ENCODE measurements around the gene GALNT2. TPM values are rescaled to one million over a fixed set of nuclear protein-coding genes. Genes with fewer than 3 reads are reported as not detected.

GALNT2 gene
- total RNA-seq, 2 donors from 2014 or later = 56.8 to 63.2 TPM

DNA sequence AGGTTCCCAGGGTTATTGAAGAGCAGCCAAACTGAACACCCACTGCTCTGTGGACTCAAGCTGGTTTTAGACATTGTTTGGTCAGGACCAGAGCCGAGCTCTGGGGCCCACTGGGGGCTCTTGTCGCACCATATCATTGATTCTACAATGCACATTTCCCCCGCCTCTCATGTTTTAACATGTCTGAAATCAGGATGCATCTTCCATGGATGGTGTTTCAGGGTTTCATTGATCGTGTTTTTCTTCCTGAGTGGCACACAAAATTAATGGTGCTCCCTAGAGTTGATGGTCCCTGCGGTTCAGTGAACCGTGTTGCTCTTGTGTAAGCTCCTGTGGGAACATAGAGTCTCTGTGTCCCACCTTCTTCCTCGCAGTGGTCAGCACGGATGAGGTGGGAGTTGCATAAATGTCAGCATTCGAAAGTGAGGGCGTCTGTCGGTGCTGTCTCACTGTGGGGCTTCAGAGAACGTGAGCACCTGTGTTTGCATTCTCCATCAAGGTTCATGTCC is 38.3 kb downstream of the GALNT2 start:
- intact Hi-C loops (cut with DNase I, micrococcal nuclease) = no loop called here
- DNase-seq (no peak), ATAC-seq (no peak)

GRCh38 chr1:230105754-230106625 is 39.0 kb downstream of the GALNT2 start:
- intact Hi-C loops (cut with DNase I, micrococcal nuclease) = no loop called here
- no peak for DNase-seq

GRCh38 chr1:230107941-230108340 is 40.9 kb downstream of the GALNT2 start:
- ATAC-seq = no peak
- no peak for DNase-seq
- intact Hi-C loops (cut with DNase I, micrococcal nuclease) = no loop called here

More at GRCh38 chr1:230105754-230106625, 39.0 kb downstream of the GALNT2 start:
- peak; percentile 74 for ATAC-seq

GRCh38 chr1:230108580-230108979 is 41.5 kb downstream of the GALNT2 start:
- DNase-seq (no peak), ATAC-seq (no peak)
- intact Hi-C loops (cut with DNase I, micrococcal nuclease) = no loop called here

DNA sequence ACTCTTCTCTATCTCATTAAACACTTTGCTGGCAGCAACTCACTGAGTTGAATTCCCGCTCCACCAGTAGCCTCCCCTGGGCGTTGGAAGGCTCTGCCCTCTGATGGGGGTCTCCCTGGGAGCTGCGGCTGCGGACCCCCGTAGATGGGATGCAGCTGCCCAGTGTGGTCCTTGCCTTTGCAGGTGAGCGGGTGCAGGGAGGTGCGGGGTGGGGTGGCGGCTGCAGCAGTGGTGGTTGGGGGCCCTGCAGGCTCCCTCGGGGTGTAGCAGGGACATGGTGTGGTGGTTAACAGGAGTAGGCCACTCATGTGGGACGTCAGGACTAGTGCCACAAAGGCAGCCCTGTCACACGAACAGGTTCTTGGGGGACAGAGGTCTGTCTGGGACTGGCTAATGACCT is 42.0 kb downstream of the GALNT2 start:
- ATAC-seq = no peak
- intact Hi-C loops (cut with DNase I, micrococcal nuclease) = no loop called here
- DNase-seq = no peak

DNA sequence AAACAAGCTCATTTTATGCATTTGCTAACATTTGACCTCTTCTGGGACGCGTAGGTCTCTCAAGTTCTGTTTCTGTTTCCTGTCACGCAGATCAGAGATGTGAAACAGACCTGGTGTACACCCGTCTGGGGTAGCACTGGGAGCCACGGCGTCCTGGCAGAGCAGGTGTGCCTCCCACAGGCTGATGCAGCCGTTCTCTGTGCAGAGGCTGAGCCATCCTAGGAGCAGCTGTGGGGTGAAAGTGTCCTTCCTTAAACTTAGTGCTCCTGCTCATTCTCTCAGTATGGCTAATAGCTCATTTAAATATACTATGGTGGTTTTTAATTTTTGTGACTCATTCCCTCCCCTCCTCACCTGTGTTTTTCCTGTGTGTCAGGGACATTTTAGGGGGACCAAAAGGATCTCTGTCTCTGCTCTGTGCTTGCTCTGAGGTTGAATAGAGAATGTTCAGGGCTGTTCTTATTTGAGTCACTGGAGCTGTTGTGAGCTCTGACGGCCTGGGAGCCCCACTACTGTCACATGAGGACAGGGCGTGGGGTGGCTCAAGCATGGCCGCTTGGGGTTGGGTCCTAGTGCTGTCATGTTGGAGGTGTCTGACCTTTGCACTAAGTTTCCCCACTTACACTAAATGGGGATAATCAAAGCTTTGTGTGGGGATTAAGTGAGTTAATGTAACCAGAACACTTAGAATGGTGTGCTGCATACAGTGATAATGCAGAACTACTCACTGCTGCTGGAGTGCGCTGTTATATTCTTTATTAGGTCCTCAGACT is 43.0 kb downstream of the GALNT2 start:
- ATAC-seq (peak; percentile 26), DNase-seq (peak; percentile 45 to 66)
- intact Hi-C loops (cut with DNase I, micrococcal nuclease) = no loop called here

- ATAC-seq = no peak
- DNase-seq = no peak
- intact Hi-C loops (cut with DNase I, micrococcal nuclease) = no loop called here
These were observed 43.9 kb downstream of the GALNT2 start for GRCh38 chr1:230110971-230111370.

DNA sequence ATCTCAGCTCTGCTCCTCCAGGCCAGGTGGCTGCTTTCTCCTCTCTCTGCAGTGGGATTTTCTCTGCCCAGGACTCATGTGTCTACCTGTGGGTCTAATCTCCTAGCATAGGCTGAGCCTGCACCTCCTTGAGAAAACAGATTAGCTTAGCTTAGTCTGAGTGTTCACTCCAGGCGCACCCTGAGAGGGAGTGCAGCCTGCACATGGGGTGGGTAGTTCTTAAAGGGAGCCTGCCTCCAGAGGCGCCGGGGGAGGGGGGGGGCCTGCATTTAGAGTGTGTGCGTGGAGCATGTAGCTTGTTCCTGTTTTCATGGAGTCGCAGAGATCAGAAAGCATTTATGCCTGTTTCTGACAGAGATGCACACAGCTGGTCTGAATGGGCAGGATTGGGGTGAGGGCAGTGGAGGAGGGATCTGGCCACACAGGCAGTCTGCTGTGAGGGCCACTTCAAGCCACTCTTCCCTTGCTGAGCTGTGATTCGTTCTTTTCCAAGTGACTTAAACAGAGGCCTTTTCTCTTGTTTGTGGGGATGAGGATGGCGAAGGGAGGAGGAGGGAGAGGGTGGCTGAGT is 45.2 kb downstream of the GALNT2 start:
- DNase-seq (no peak), ATAC-seq (peak; percentile 36)
- intact Hi-C loops (cut with DNase I, micrococcal nuclease) = no loop called here

GRCh38 chr1:230112782-230113181 is 45.7 kb downstream of the GALNT2 start:
- DNase-seq (no peak), ATAC-seq (peak; percentile 18)
- intact Hi-C loops (cut with DNase I, micrococcal nuclease) = no loop called here

DNA sequence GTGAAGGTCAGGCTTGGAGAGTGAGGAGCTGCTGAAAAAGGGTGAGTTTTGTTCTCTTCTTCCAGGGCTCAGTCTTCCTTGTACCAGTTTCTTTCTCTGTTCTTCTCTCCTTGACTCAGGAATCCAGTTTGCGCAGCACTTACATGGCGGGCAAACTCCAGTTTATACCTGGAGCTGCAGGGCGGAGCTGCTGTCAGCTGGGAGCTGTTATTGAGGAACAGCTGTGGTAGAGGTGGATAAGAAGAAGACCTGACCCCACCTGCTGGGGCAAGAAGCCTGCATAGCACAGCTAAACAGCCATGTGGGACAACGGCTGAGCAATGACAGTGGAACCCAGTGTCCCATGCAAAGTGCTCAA is 46.2 kb downstream of the GALNT2 start:
- ATAC-seq (peak; percentile 79), DNase-seq (no peak)
- intact Hi-C loops (cut with DNase I, micrococcal nuclease) = no loop called here

GRCh38 chr1:230113593-230114236 is 46.7 kb downstream of the GALNT2 start:
- ATAC-seq (no peak), DNase-seq (no peak)
- intact Hi-C loops (cut with DNase I, micrococcal nuclease) = no loop called here

DNA sequence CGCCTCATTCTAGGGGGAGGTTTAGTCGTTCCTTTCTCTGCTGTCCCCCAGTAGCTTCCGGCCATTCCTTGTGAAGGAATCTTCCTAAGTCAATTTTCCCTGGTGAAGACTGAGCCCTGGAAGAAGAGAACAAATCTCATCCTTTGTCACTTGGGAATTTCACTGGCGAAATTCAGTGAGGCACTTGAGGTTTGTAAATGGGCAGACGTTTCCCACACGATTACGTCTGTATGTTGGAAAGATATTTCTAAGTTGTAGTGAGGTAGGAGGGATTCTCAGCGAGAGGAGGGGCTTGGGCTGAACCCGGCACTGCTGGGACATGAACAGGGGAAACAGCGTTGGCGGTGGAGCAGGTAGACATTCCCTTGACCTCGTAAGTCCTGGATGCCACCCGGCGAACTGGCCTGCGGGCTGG is 47.2 kb downstream of the GALNT2 start:
- ATAC-seq (no peak), DNase-seq (no peak)
- intact Hi-C loops (cut with DNase I, micrococcal nuclease) = no loop called here

GRCh38 chr1:230117694-230118093 is 50.7 kb downstream of the GALNT2 start:
- intact Hi-C loops (cut with DNase I, micrococcal nuclease) = no loop called here
- ATAC-seq (no peak), DNase-seq (no peak)

DNA sequence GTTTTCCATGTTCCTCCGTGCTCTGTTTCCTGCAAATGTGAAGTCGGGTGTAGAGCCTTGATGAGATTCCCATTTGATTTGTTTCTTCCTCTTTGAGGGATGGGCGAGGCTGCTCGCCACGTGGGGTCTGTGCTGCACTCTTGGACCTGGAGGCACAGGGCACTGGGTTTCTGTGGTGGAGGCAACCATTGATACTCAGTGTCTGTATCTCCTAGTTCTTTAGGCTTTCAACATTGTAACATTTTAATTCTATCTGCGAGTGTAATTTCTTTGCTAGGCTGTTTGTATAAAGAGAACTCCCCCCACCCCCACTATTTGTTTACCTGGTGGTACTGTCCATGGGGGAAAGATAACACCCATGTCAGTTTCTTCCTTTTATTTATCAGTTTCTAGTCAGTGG is 52.3 kb downstream of the GALNT2 start:
- DNase-seq (no peak), ATAC-seq (no peak)
- intact Hi-C loops (cut with DNase I, micrococcal nuclease) = no loop called here

GRCh38 chr1:230120289-230120920 is 53.4 kb downstream of the GALNT2 start:
- intact Hi-C loops (cut with DNase I, micrococcal nuclease) = no loop called here
- ATAC-seq (no peak), DNase-seq (no peak)

GRCh38 chr1:230120921-230121381 is 53.9 kb downstream of the GALNT2 start:
- intact Hi-C loops (cut with DNase I, micrococcal nuclease) = no loop called here
- DNase-seq (peak in 1 of 2 donors; percentile 72), ATAC-seq (peak; percentile 76)

GRCh38 chr1:230121950-230122349 is 54.9 kb downstream of the GALNT2 start:
- DNase-seq = no peak
- intact Hi-C loops (cut with DNase I, micrococcal nuclease) = no loop called here
- peak; percentile 83 for ATAC-seq

DNA sequence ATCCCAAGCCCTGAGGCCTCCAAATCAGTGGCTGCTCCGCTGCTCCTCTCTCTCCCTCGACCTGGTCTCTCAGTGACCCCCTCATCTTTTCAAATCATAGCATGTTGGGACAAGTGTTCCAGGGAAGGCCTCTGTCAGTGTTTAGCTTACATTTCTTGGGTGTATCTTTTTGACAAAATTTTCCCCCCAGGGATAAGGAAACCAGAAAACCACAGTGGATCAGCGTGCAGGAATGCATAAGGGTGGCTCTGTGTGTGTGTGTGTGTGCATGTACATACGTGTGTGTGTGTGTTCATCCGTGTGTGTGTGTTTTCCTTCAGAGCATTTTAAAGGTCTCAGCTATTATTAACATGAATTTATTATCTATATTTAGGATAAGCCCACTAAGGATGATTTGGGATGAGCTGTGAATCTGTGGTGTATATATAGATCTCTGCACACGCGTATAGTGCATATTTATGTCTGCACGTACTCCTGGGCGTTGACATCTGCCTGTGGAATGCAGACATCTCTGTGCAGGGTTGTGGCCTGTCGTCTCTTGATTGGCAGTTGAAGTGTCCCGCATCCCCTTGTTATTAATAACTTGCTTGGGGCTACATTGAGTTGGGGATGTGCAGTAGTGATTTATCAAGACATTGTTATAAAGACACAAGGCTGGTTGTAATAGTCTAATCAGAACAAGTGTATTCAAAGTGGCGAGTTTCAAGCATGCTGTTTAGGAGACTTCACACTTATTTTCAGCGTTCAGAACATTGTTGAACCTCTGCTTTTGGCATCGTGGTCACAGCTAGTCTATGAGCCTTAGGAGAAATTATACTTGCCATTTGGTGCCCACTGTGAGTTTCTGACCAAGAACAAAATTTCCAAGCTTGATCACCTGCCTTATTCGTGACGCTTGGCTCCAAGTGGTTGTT is 55.6 kb downstream of the GALNT2 start:
- DNase-seq (no peak), ATAC-seq (no peak)
- intact Hi-C loops (cut with DNase I, micrococcal nuclease) = no loop called here

Measured in left colon (tissue), 2 donors.